GM12878 (cell line): ENCODE results near the gene TMEM250. TPM values are rescaled to one million over a fixed set of nuclear protein-coding genes. Genes with fewer than 3 reads are reported as not detected.

ENCODE experiments used
- BMI1 ChIP-seq: fragments of 450-650 bp; IDR thresholded peaks from 2 replicates; pipeline ENCODE4 v1.6.1; 2016; ENCODE audit warnings: mild to moderate bottlenecking, moderate library complexity, borderline replicate concordance
- FOS ChIP-seq: IDR thresholded peaks from 3 replicates; pipeline ENCODE4 v1.6.1; 2011; ENCODE audit warnings: borderline replicate concordance; ENCODE audit not compliant: insufficient read length; ENCODE audit errors: extremely low read depth
- HDAC6 ChIP-seq: fragments of 200-600 bp; sonication (generic); IDR thresholded peaks from one replicate; pipeline ENCODE4 v1.8.0; 2017; ENCODE audit warnings: antibody characterized with exemption; ENCODE audit not compliant: unreplicated experiment
- LARP7 ChIP-seq: fragments of 450-650 bp; IDR thresholded peaks from 2 replicates; pipeline ENCODE4 v1.6.1; 2017; ENCODE audit warnings: mild to moderate bottlenecking
- PBX3 ChIP-seq: IDR thresholded peaks from 2 replicates; pipeline ENCODE4 v1.6.1; 2011; ENCODE audit warnings: mild to moderate bottlenecking, low read depth, low read length, moderate library complexity; ENCODE audit not compliant: insufficient replicate concordance
- POU2F2 ChIP-seq: IDR thresholded peaks from 3 replicates; pipeline ENCODE4 v1.6.1; 2011; ENCODE audit warnings: low read depth, mild to moderate bottlenecking, low read length, borderline replicate concordance
- SIX5 ChIP-seq: IDR thresholded peaks from 2 replicates; pipeline ENCODE4 v1.6.1; 2011; ENCODE audit warnings: mild to moderate bottlenecking, low read depth, low read length, moderate library complexity; ENCODE audit not compliant: severe bottlenecking
- SMAD1 ChIP-seq: fragments of 450-650 bp; IDR thresholded peaks from 2 replicates; pipeline ENCODE4 v1.6.1; 2018; ENCODE audit warnings: mild to moderate bottlenecking, low read depth; ENCODE audit not compliant: partially characterized antibody
- SPI1 ChIP-seq: IDR thresholded peaks from 2 replicates; pipeline ENCODE4 v1.6.1; 2011; ENCODE audit warnings: low read depth, mild to moderate bottlenecking, low read length, moderate library complexity, borderline replicate concordance; ENCODE audit not compliant: insufficient read depth
- TCF12 ChIP-seq: IDR thresholded peaks from 2 replicates; pipeline ENCODE4 v1.6.1; 2011; ENCODE audit warnings: low read depth, mild to moderate bottlenecking, low read length
- TCF7 ChIP-seq: IDR thresholded peaks from 2 replicates; pipeline ENCODE4 v1.6.1; 2014; ENCODE audit warnings: antibody characterized with exemption, borderline replicate concordance
- ZNF217 ChIP-seq: fragments of 450-650 bp; IDR thresholded peaks from 2 replicates; pipeline ENCODE4 v1.6.1; 2017; ENCODE audit warnings: antibody characterized with exemption, mild to moderate bottlenecking
- polyA plus RNA-seq, 11 experiments: library from polyadenylated mRNA; depleted of rRNA in 4 of 11; unstranded in 6 of 11; stranded (reverse) in 5 of 11; fragments of >200 nt; fragmentation: Nextera tagmentation in 4 of 11; fragmentation: Illumina TruSeq in 1 of 11; extraction: Ambion mirVana in 4 of 11; extraction: Trizol in 1 of 11; gene quantifications; 1 replicate in 1 of 11; 2 replicates in 10 of 11; pipeline versions ENCODE4 v1.2.1 to v1.2.3, GENCODE V29; 2011 to 2016; ENCODE audit warnings: inconsistent platforms in 2 of 11, missing spikeins in 2 of 11, low read depth in 1 of 11
- total RNA-seq, 4 experiments: library from RNA; depleted of rRNA in 3 of 4; stranded (reverse); fragments of >200 nt in 3 of 4; fragmentation: Illumina TruSeq in 1 of 4; extraction: Trizol in 1 of 4; gene quantifications; 2 replicates each; pipeline versions ENCODE4 v1.2.1 to v1.2.3, GENCODE V29; 2013 to 2021
- TF ChIP-seq, protein P1 (sequence below): IDR thresholded peaks from 2 replicates; pipeline ENCODE4 v1.6.1; 2012; ENCODE audit warnings: mild to moderate bottlenecking, low read depth, low read length
- TF ChIP-seq, protein P2 (sequence below): fragments of 150-350 bp; IDR thresholded peaks from 2 replicates; pipeline ENCODE4 v1.6.1; 2014; ENCODE audit warnings: mild to moderate bottlenecking, low read depth, low read length
- TF ChIP-seq, protein P3 (sequence below): IDR thresholded peaks from 2 replicates; pipeline ENCODE4 v1.6.1; 2012; ENCODE audit warnings: improper control_type of control experiment, low read depth, low read length; ENCODE audit not compliant: insufficient replicate concordance

The TMEM250 gene
- total and polyA plus RNA-seq, 10 of the 15 experiments (the other 5 are each of a cell fraction or from before 2014, with no cell fraction given), result 0.39 to 39.9 (median 8.5) TPM

GRCh38 chr9:136086213-136086881, 32.3 kb downstream of the TMEM250 start (continued):
- TF ChIP-seq PBX3 (no peak), TCF12 (no peak), ZNF217 (no peak), TCF7 (no peak), HDAC6 (no peak), BMI1 (no peak), POU2F2 (no peak), LARP7 (no peak), SIX5 (no peak), SPI1 (no peak), FOS (no peak), SMAD1 (no peak)
- TF ChIP-seq, protein P1, sequence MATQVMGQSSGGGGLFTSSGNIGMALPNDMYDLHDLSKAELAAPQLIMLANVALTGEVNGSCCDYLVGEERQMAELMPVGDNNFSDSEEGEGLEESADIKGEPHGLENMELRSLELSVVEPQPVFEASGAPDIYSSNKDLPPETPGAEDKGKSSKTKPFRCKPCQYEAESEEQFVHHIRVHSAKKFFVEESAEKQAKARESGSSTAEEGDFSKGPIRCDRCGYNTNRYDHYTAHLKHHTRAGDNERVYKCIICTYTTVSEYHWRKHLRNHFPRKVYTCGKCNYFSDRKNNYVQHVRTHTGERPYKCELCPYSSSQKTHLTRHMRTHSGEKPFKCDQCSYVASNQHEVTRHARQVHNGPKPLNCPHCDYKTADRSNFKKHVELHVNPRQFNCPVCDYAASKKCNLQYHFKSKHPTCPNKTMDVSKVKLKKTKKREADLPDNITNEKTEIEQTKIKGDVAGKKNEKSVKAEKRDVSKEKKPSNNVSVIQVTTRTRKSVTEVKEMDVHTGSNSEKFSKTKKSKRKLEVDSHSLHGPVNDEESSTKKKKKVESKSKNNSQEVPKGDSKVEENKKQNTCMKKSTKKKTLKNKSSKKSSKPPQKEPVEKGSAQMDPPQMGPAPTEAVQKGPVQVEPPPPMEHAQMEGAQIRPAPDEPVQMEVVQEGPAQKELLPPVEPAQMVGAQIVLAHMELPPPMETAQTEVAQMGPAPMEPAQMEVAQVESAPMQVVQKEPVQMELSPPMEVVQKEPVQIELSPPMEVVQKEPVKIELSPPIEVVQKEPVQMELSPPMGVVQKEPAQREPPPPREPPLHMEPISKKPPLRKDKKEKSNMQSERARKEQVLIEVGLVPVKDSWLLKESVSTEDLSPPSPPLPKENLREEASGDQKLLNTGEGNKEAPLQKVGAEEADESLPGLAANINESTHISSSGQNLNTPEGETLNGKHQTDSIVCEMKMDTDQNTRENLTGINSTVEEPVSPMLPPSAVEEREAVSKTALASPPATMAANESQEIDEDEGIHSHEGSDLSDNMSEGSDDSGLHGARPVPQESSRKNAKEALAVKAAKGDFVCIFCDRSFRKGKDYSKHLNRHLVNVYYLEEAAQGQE, result no peak
- TF ChIP-seq, protein P2, sequence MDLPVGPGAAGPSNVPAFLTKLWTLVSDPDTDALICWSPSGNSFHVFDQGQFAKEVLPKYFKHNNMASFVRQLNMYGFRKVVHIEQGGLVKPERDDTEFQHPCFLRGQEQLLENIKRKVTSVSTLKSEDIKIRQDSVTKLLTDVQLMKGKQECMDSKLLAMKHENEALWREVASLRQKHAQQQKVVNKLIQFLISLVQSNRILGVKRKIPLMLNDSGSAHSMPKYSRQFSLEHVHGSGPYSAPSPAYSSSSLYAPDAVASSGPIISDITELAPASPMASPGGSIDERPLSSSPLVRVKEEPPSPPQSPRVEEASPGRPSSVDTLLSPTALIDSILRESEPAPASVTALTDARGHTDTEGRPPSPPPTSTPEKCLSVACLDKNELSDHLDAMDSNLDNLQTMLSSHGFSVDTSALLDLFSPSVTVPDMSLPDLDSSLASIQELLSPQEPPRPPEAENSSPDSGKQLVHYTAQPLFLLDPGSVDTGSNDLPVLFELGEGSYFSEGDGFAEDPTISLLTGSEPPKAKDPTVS, result no peak
- TF ChIP-seq, protein P3, sequence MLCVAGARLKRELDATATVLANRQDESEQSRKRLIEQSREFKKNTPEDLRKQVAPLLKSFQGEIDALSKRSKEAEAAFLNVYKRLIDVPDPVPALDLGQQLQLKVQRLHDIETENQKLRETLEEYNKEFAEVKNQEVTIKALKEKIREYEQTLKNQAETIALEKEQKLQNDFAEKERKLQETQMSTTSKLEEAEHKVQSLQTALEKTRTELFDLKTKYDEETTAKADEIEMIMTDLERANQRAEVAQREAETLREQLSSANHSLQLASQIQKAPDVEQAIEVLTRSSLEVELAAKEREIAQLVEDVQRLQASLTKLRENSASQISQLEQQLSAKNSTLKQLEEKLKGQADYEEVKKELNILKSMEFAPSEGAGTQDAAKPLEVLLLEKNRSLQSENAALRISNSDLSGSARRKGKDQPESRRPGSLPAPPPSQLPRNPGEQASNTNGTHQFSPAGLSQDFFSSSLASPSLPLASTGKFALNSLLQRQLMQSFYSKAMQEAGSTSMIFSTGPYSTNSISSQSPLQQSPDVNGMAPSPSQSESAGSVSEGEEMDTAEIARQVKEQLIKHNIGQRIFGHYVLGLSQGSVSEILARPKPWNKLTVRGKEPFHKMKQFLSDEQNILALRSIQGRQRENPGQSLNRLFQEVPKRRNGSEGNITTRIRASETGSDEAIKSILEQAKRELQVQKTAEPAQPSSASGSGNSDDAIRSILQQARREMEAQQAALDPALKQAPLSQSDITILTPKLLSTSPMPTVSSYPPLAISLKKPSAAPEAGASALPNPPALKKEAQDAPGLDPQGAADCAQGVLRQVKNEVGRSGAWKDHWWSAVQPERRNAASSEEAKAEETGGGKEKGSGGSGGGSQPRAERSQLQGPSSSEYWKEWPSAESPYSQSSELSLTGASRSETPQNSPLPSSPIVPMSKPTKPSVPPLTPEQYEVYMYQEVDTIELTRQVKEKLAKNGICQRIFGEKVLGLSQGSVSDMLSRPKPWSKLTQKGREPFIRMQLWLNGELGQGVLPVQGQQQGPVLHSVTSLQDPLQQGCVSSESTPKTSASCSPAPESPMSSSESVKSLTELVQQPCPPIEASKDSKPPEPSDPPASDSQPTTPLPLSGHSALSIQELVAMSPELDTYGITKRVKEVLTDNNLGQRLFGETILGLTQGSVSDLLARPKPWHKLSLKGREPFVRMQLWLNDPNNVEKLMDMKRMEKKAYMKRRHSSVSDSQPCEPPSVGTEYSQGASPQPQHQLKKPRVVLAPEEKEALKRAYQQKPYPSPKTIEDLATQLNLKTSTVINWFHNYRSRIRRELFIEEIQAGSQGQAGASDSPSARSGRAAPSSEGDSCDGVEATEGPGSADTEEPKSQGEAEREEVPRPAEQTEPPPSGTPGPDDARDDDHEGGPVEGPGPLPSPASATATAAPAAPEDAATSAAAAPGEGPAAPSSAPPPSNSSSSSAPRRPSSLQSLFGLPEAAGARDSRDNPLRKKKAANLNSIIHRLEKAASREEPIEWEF, result no peak
